SJCRH30 (cell line): ENCODE data around the gene CDC5L. TPM values are rescaled to one million over a fixed set of nuclear protein-coding genes. Genes with fewer than 3 reads are reported as not detected.

Source experiments
- DNase-seq, 2 experiments: peaks; one replicate each; pipeline ENCODE4 v3.0.0-alpha.2; 2015 to 2020
- H3K27ac ChIP-seq: fragments of 250-450 bp; sonication (Bioruptor Pico); 2 replicates; pipeline ENCODE4 v1.5.1; 2020; ENCODE audit warnings: mild to moderate bottlenecking, moderate library complexity
- H3K27me3 ChIP-seq: fragments of 250-450 bp; sonication (Bioruptor Pico); 2 replicates; pipeline ENCODE4 v1.5.1; 2020; ENCODE audit warnings: mild to moderate bottlenecking, moderate library complexity
- H3K36me3 ChIP-seq: fragments of 250-450 bp; sonication (Bioruptor Pico); 2 replicates; pipeline ENCODE4 v1.5.1; 2020; ENCODE audit warnings: mild to moderate bottlenecking, moderate library complexity
- H3K4me1 ChIP-seq: fragments of 250-450 bp; sonication (Bioruptor Pico); 2 replicates; pipeline ENCODE4 v1.5.1; 2020; ENCODE audit warnings: mild to moderate bottlenecking, moderate library complexity
- H3K4me3 ChIP-seq: fragments of 250-450 bp; sonication (Bioruptor Pico); 2 replicates; pipeline ENCODE4 v1.5.1; 2020; ENCODE audit warnings: mild to moderate bottlenecking, moderate library complexity
- H3K9me3 ChIP-seq: fragments of 250-450 bp; sonication (Bioruptor Pico); replicated peaks from 2 replicates; pipeline ENCODE4 v1.5.1; 2020; ENCODE audit warnings: mild to moderate bottlenecking, moderate library complexity
- total RNA-seq: library from RNA; depleted of rRNA; stranded (reverse); fragments of >200 nt; shearing (Covaris generic); gene quantifications from 2 replicates; pipeline ENCODE4 v1.2.3, GENCODE V29; 2014

Gene CDC5L
- total RNA-seq, 1 experiment from 2014 or later = 45.2 TPM

GRCh38 chr6:44390158-44390683, 2.7 kb downstream of the CDC5L start:
- Histone ChIP-seq H3K4me1 (peaks cover 8% of the 10 kb centered on the region; the same call in 1 of the 2 replicates), H3K27ac (no peak overlapping the region), H3K27me3 (no peaks in the 10 kb centered on the region), H3K4me3 (no peak overlapping the region), H3K36me3 (peaks cover 46% of the 10 kb centered on the region), H3K9me3 (no peaks in the 10 kb centered on the region)
- DNase-seq = no peak

GRCh38 chr6:44395501-44395900, 8.0 kb downstream of the CDC5L start:
- no peaks in the 10 kb centered on the region for H3K9me3 ChIP-seq
- no peak for DNase-seq
- no peaks in the 10 kb centered on the region for H3K4me1 ChIP-seq
- no peak overlapping the region for H3K4me3 ChIP-seq
- H3K27me3 ChIP-seq = no peaks in the 10 kb centered on the region
- no peak overlapping the region for H3K27ac ChIP-seq
- peaks cover 90% of the 10 kb centered on the region for H3K36me3 ChIP-seq

GRCh38 chr6:44396968-44397367, 9.5 kb downstream of the CDC5L start:
- no peaks in the 10 kb centered on the region for H3K27me3 ChIP-seq
- H3K4me1 ChIP-seq = no peaks in the 10 kb centered on the region
- H3K27ac ChIP-seq = no peak overlapping the region
- no peak overlapping the region for H3K4me3 ChIP-seq
- DNase-seq = no peak
- peaks cover 91% of the 10 kb centered on the region for H3K36me3 ChIP-seq
- H3K9me3 ChIP-seq = no peaks in the 10 kb centered on the region

- no peak for DNase-seq
- Histone ChIP-seq H3K4me3 (no peak overlapping the region), H3K4me1 (no peaks in the 10 kb centered on the region), H3K27ac (no peak overlapping the region), H3K9me3 (no peaks in the 10 kb centered on the region), H3K27me3 (no peaks in the 10 kb centered on the region), H3K36me3 (peaks cover 89% of the 10 kb centered on the region)
Measured at GRCh38 chr6:44397424-44398164, 10.1 kb downstream of the CDC5L start.

GRCh38 chr6:44399991-44400390, 12.5 kb downstream of the CDC5L start:
- Histone ChIP-seq H3K4me1 (no peaks in the 10 kb centered on the region), H3K27me3 (no peaks in the 10 kb centered on the region), H3K36me3 (peaks cover 92% of the 10 kb centered on the region), H3K4me3 (no peak overlapping the region), H3K27ac (no peak overlapping the region), H3K9me3 (no peaks in the 10 kb centered on the region)
- no peak for DNase-seq

GRCh38 chr6:44400572-44400971, 13.1 kb downstream of the CDC5L start:
- Histone ChIP-seq H3K9me3 (no peaks in the 10 kb centered on the region), H3K4me1 (no peaks in the 10 kb centered on the region), H3K36me3 (peaks cover 92% of the 10 kb centered on the region), H3K27ac (peak overlapping the region; percentile 38), H3K4me3 (no peak overlapping the region), H3K27me3 (no peaks in the 10 kb centered on the region)
- DNase-seq = peak; percentile 9 to 17

- Histone ChIP-seq H3K4me1 (no peaks in the 10 kb centered on the region), H3K9me3 (no peaks in the 10 kb centered on the region), H3K27ac (peak overlapping the region; percentile 38), H3K27me3 (no peaks in the 10 kb centered on the region), H3K36me3 (peaks cover 92% of the 10 kb centered on the region), H3K4me3 (no peak overlapping the region)
- no peak for DNase-seq
Measured at GRCh38 chr6:44401138-44401537, 13.6 kb downstream of the CDC5L start.

- H3K27me3 ChIP-seq = no peaks in the 10 kb centered on the region
- DNase-seq = no peak
- no peak overlapping the region for H3K27ac ChIP-seq
- no peaks in the 10 kb centered on the region for H3K9me3 ChIP-seq
- H3K4me1 ChIP-seq = no peaks in the 10 kb centered on the region
- peaks cover 88% of the 10 kb centered on the region for H3K36me3 ChIP-seq
- no peak overlapping the region for H3K4me3 ChIP-seq
Measured at GRCh38 chr6:44404022-44404714, 16.7 kb downstream of the CDC5L start.

GRCh38 chr6:44404715-44405099, 17.2 kb downstream of the CDC5L start:
- Histone ChIP-seq H3K36me3 (peaks cover 88% of the 10 kb centered on the region), H3K27ac (no peak overlapping the region), H3K27me3 (no peaks in the 10 kb centered on the region), H3K9me3 (no peaks in the 10 kb centered on the region), H3K4me3 (no peak overlapping the region), H3K4me1 (no peaks in the 10 kb centered on the region)
- DNase-seq = no peak

GRCh38 chr6:44407951-44408670, 20.6 kb downstream of the CDC5L start:
- Histone ChIP-seq H3K27ac (no peak overlapping the region), H3K4me3 (no peak overlapping the region), H3K4me1 (no peaks in the 10 kb centered on the region), H3K36me3 (peaks cover 90% of the 10 kb centered on the region), H3K9me3 (no peaks in the 10 kb centered on the region), H3K27me3 (no peaks in the 10 kb centered on the region)
- no peak for DNase-seq

- Histone ChIP-seq H3K36me3 (peaks cover 86% of the 10 kb centered on the region), H3K9me3 (no peaks in the 10 kb centered on the region), H3K27ac (no peak overlapping the region)
Measured at GRCh38 chr6:44409207-44409794, 21.8 kb downstream of the CDC5L start.

GRCh38 chr6:44410363-44410762, 22.9 kb downstream of the CDC5L start:
- Histone ChIP-seq H3K36me3 (peaks cover 85% of the 10 kb centered on the region), H3K4me3 (no peak overlapping the region), H3K4me1 (no peaks in the 10 kb centered on the region), H3K27ac (no peak overlapping the region), H3K9me3 (no peaks in the 10 kb centered on the region), H3K27me3 (no peaks in the 10 kb centered on the region)
- DNase-seq = no peak

More at GRCh38 chr6:44409207-44409794, 21.8 kb downstream of the CDC5L start:
- no peaks in the 10 kb centered on the region for H3K4me1 ChIP-seq
- H3K4me3 ChIP-seq = no peak overlapping the region
- H3K27me3 ChIP-seq = no peaks in the 10 kb centered on the region
- DNase-seq = no peak

- H3K9me3 ChIP-seq = no peaks in the 10 kb centered on the region
- no peak overlapping the region for H3K27ac ChIP-seq
- H3K4me1 ChIP-seq = no peaks in the 10 kb centered on the region
- no peak for DNase-seq
- H3K27me3 ChIP-seq = no peaks in the 10 kb centered on the region
- peaks cover 85% of the 10 kb centered on the region for H3K36me3 ChIP-seq
- no peak overlapping the region for H3K4me3 ChIP-seq
Measured at GRCh38 chr6:44411141-44411540, 23.6 kb downstream of the CDC5L start.

- Histone ChIP-seq H3K27ac (no peak overlapping the region), H3K4me3 (no peak overlapping the region), H3K27me3 (no peaks in the 10 kb centered on the region), H3K4me1 (no peaks in the 10 kb centered on the region), H3K36me3 (peaks cover 75% of the 10 kb centered on the region), H3K9me3 (no peaks in the 10 kb centered on the region)
- no peak for DNase-seq
Measured at GRCh38 chr6:44415449-44415848, 27.9 kb downstream of the CDC5L start.
